A673 (cell line): Measurements from ENCODE around the gene PPTC7.

Source experiments
- CTCF ChIP-seq: fragments of 300-800, 200-600 bp; sonication (generic); conservative IDR thresholded peaks from 2 replicates; pipeline ENCODE4 v1.5.1; 2017; ENCODE audit warnings: low read depth, mild to moderate bottlenecking, antibody characterized with exemption, low read length, moderate library complexity, mixed read lengths
- EZH2 ChIP-seq: fragments of 200-600 bp; sonication (generic); IDR thresholded peaks from 2 replicates; pipeline ENCODE4 v1.6.1; 2017; ENCODE audit warnings: borderline replicate concordance, low read depth, mild to moderate bottlenecking, mixed read lengths, antibody characterized with exemption, low read length; ENCODE audit not compliant: poor library complexity, severe bottlenecking

GRCh38 chr12:110565894-110566871, 16.9 kb downstream of the PPTC7 start:
- TF ChIP-seq CTCF (no peak), EZH2 (no peak)
